Ovary (tissue), 9 donors: ENCODE measurements around the gene FN3K. TPM values are rescaled to one million over a fixed set of nuclear protein-coding genes. Genes with fewer than 3 reads are reported as not detected.

Source experiments
- DNase-seq, 5 donors: peaks; one replicate each; pipeline ENCODE4 v3.0.0-alpha.2; 2019 to 2020
- H3K27ac ChIP-seq, 2 donors: fragments of 200-600 bp; one replicate each; pipeline versions ENCODE4 v1.5.1 to v1.8.0; 2019 to 2022
- H3K27me3 ChIP-seq: fragments of 200-600 bp; one replicate; pipeline ENCODE4 v1.8.0; 2022
- H3K36me3 ChIP-seq: fragments of 200-600 bp; sonication (generic); one replicate; pipeline ENCODE4 v1.5.1; 2019
- H3K4me1 ChIP-seq: one replicate; pipeline ENCODE4 v1.8.1; 2013; ENCODE audit warnings: mild to moderate bottlenecking, moderate library complexity; ENCODE audit not compliant: insufficient read depth
- H3K4me3 ChIP-seq: fragments of 200-600 bp; sonication (generic); one replicate; pipeline ENCODE4 v1.5.1; 2017
- H3K9me3 ChIP-seq, 2 donors: fragments of 200-600 bp in 1 of 2; sonication (generic) in 1 of 2; one replicate each; pipeline versions ENCODE4 v1.5.1 to v1.8.1; 2013 to 2019; ENCODE audit warnings: mild to moderate bottlenecking in 1 of 2, moderate library complexity in 1 of 2
- CTCF ChIP-seq, 3 donors: fragments of 450-650 bp in 2 of 3; fragments of 200-600 bp in 1 of 3; IDR thresholded peaks; one replicate each; pipeline versions ENCODE4 v1.5.1 to v1.8.0; 2016 to 2022; ENCODE audit warnings: antibody characterized with exemption in 3 of 3, mild to moderate bottlenecking in 1 of 3
- EP300 ChIP-seq: sonication (generic); formaldehyde crosslinking; IDR thresholded peaks from one replicate; pipeline ENCODE4 v1.6.1; 2017; ENCODE audit warnings: antibody characterized with exemption
- POLR2A ChIP-seq: fragments of 450-650 bp; IDR thresholded peaks from one replicate; pipeline ENCODE4 v1.6.1; 2017; ENCODE audit warnings: antibody characterized with exemption, mild to moderate bottlenecking, moderate library complexity
- WGBS, 3 donors: extraction: QIAGEN DNeasy Blood & Tissue Kit in 1 of 3; methylation state at CpG; one replicate each; pipeline versions ENCODE4 v1.1.5 to v1.1.7; 2013 to 2017; 5-methylcytosine and 5-hydroxymethylcytosine counted together
- intact Hi-C, 4 donors: fragments of 100-400 bp; cut with DNase I; formaldehyde crosslinking; loops; one replicate each; pipeline versions ENCODE4 v1.11.0 to v1.15.1; 2022 to 2023
- polyA plus RNA-seq, 2 donors: library from polyadenylated mRNA; stranded (reverse); fragments of 200-250 nt in 1 of 2; fragments of 350-450 nt in 1 of 2; fragmentation: Illumina TruSeq in 1 of 2; extraction: RNeasy Lipid Tissue Mini Kit (QIAGEN cat#74804) in 1 of 2; gene quantifications; one replicate each; pipeline ENCODE4 v1.2.3, GENCODE V29; 2013 to 2014
- total RNA-seq, 7 donors: library from RNA; depleted of rRNA in 2 of 7; stranded (reverse); fragments of >200 nt in 2 of 7; fragmentation: NEBNext Ultra II Directional in 3 of 7; extraction: Animal tissue kit (Norgen Biotek cat#: 25700) in 3 of 7; gene quantifications; one replicate each; pipeline versions ENCODE4 v1.1.0 to v1.2.4, GENCODE V29; 2016 to 2023
- donor health status: DM: no; HTN: no; CAD: no; lungs with moderate emphysema.
- donor health status: DM: no; HTN: no; CAD: no.
- donor health status: Bipolar disorder and iron deficiency.
- donor health status: DM: yes; HTN: yes; CAD: no.
- donor health status: DM: no; HTN: no; CAD: no.
- donor health status: DM: yes; HTN: yes; CAD: no.

FN3K gene
- total and polyA plus RNA-seq, 9 donors = 12.0 to 106 (median 30.1) TPM

DNA sequence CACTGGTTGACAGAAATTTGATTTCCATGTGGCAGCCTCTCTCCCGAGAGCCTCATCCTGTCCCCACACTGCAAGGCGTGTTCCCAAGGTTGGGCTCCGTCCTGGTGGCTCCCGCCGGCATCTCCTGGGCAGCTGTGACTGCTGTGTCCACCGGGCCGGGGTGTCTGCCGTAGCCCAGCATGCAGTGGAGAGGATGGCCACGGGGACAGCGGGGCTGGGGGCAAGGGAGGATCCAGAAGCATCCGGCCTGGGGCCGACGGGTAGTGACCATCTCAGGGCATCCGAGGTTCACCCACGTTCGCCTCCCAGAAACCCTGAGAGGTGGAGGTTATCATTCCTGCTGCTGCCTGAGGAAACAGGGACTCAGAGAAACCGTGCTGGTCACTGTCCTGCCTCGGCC, 29.7 kb upstream of the FN3K start:
- Histone ChIP-seq H3K9me3 (no peaks in the 10 kb centered on the region), H3K27me3 (no peaks in the 10 kb centered on the region), H3K36me3 (no peaks in the 10 kb centered on the region), H3K4me3 (no peak overlapping the region), H3K27ac (no peak overlapping the region), H3K4me1 (peaks cover 6% of the 10 kb centered on the region)
- intact Hi-C loops = no loop called here
- no peak for DNase-seq
- TF ChIP-seq EP300 = no peak
- TF ChIP-seq CTCF (IDR thresholded peaks at IDR 0.05) = no peak
- TF ChIP-seq POLR2A = no peak
- WGBS, 3 donors = 89 to 91% (median 91%) methylated on average over 18 of the region's 18 CpGs

DNA sequence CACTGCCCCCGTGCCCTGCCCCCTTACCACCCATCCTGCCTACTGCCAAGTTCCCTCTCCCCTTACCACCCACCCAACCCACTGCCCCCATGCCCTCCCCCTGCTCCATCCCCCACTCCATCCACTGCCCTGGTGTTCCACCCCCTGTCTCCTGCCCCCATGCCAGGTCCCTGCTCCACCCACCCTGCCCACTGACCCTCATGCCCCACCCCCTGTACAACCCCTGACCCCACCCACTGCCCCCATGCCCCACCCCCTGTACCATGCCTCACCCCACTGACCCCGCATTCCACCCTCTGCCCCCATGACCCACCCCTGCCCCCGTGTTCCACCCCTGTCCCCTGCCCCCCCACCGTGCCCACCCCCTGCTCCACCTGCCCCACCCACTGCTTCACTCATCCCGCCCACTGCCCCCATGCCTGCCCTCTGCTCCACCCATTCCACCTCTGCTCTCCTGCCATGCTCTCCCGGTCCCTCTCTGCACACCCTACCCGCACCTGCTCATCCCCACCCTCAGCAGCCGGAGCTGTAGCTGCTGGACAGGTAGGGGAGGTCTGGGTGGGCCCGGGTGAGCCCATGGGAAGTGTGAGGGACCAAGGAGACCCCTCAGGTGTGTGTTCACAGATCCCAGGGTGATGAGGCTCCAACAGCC, 26.3 kb upstream of the FN3K start:
- WGBS, 3 donors = 59 to 66% (median 60%) methylated on average over 4 to 9 of the region's 9 CpGs
- H3K36me3 ChIP-seq = no peaks in the 10 kb centered on the region
- no peaks in the 10 kb centered on the region for H3K4me1 ChIP-seq
- H3K4me3 ChIP-seq = no peak overlapping the region
- TF ChIP-seq EP300 = no peak
- TF ChIP-seq POLR2A = no peak
- TF ChIP-seq CTCF (IDR thresholded peaks at IDR 0.05) = no peak
- intact Hi-C loops = no loop called here
- no peak overlapping the region for H3K27ac ChIP-seq
- no peaks in the 10 kb centered on the region for H3K27me3 ChIP-seq
- no peak for DNase-seq
- H3K9me3 ChIP-seq = no peaks in the 10 kb centered on the region

DNA sequence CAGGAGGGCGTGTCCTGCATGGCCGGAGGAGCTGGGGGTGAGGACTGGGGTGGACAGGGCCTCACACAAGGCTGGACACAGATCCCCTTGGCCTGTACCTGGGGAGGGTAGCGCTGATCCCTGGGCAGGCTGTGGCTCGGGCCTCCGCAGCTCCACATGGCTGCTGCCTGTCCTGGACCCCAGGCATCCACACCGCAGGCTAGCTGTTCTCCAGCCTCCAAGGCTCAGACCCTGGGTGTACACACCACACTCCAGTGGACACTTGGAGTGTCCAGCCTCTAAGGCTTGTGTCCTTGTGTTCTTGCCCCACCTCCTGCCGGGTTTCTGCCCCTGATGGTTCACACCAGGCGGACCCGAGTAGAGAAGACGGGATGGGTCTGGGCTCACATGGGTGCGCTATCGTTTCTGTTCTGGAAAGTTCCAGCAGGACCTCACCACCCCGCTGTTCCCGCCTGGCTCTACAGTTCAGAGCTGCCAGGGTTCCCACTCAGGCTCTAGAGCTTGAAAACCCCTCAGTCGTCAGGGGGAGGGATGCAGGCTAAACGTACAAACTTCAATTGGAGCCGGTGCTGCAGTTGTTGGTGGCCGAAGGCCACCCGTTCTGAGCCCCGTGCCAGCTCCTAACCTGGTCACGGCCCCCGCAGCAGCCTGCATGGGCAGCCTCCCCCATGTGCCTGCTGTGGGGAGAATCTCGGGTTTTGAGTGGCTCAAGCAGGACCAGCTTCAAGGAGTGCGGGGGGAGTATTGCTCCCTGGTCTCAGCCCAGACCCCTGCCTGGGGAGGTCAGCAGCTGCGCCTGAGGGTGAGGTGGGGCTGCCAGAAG, 25.5 kb upstream of the FN3K start:
- Histone ChIP-seq H3K4me1 (no peaks in the 10 kb centered on the region), H3K27me3 (no peaks in the 10 kb centered on the region), H3K4me3 (no peak overlapping the region), H3K27ac (no peak overlapping the region), H3K36me3 (no peaks in the 10 kb centered on the region), H3K9me3 (no peaks in the 10 kb centered on the region)
- DNase-seq = no peak
- intact Hi-C loops = no loop called here
- no peak for TF ChIP-seq POLR2A
- WGBS, 3 donors = 61 to 66% (median 66%) methylated on average over 23 to 25 of the region's 25 CpGs

DNA sequence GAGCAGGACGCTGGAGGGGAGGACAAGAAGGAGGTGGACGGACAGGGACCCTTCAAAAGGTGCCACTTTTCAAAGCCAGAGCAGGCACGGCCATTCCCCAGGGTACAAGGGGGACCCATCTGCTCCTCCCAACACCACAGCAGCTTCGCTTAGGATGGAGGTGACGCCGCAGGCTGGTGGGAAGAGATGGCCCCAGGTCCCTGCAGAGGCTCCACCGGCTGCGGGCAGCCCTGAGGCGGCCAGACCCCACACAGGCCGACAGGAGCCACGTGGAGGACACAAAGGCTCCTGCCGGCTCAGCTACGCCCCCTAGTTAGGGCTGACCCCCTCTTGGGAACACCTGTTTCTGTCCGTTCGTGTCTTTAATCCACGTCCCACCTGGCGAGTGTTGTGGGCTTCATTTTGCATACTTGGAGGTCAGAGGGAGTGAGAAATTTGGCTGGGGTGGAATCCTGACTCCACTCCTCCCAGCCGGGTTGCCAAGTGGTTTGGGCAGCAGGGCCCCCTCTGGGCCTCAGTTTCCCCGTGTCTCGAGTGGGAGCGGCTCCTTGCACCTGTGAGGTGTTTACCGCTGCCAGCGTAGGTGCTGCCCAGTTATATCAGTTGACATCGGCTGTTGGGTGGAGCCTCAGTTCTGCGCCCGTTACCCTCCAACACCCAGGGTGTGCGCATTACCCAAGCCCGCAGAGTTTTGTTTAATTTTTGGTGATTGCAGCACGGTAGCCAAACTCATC, 24.7 kb upstream of the FN3K start:
- no peak overlapping the region for H3K27ac ChIP-seq
- DNase-seq = no peak
- H3K4me3 ChIP-seq = no peak overlapping the region
- H3K4me1 ChIP-seq = peaks cover 2% of the 10 kb centered on the region
- TF ChIP-seq POLR2A = no peak
- no peak for TF ChIP-seq CTCF (IDR thresholded peaks at IDR 0.05)
- TF ChIP-seq EP300 = no peak
- H3K27me3 ChIP-seq = no peaks in the 10 kb centered on the region
- intact Hi-C loops = no loop called here
- no peaks in the 10 kb centered on the region for H3K36me3 ChIP-seq
- no peaks in the 10 kb centered on the region for H3K9me3 ChIP-seq
- WGBS, 3 donors = 54 to 65% (median 55%) methylated on average over 29 of the region's 29 CpGs
